Activated naive CD8-positive, alpha-beta T cell (primary cell): Measurements from ENCODE around the gene MOCOS.

Experiments used
- H3K27ac Mint-ChIP-seq: one replicate; pipeline ENCODE4 v1.8.0; 2021; ENCODE audit warnings: mixed read lengths
- H3K27me3 Mint-ChIP-seq: one replicate; pipeline ENCODE4 v1.8.0; 2021; ENCODE audit warnings: mixed read lengths
- H3K36me3 Mint-ChIP-seq: one replicate; pipeline ENCODE4 v1.8.0; 2021; ENCODE audit warnings: mixed read lengths
- H3K4me1 Mint-ChIP-seq: one replicate; pipeline ENCODE4 v1.8.0; 2021; ENCODE audit warnings: low read depth, mixed read lengths
- H3K4me3 Mint-ChIP-seq: one replicate; pipeline ENCODE4 v1.8.0; 2021; ENCODE audit warnings: mild to moderate bottlenecking, mixed read lengths
- H3K9me3 Mint-ChIP-seq: one replicate; pipeline ENCODE4 v1.8.0; 2021; ENCODE audit warnings: low read depth, mixed read lengths

The MOCOS gene

DNA sequence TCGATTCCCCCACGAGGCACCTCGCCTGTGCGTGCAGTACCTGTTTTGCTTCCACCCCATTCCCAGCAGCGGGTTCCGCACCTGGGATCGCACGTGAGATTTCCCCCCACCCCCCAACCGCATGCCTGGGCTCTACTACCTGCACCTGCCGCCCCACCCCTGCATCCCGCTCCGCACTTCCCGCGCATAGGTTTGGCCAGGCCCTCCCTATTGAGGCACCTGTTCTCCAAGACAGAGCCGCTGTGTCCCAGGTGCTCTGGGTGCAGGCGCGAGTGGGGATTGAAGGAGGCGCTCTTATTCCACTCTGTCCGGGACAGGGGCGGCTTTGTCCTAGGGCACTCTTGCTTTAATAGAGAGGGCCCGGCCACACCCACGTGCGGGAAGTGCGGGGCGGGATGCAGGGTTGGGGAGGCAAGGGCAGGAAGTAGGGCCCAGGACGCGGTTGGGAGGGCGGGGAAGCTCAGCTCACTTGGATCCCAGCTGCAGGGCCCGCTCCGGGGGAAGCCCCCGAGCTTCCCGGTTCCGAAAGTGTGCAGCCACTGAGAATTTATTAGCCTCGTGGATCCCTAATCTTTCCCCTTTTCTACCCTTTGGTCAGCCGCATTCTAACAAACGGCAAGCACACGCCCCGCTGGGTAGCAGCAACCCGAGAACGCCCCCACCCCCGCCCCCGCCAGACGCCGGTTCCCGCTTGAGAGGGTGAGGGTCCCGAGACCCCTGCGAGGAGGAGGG, 670 bp upstream of the MOCOS start:
- H3K27ac Mint-ChIP-seq, result no peak overlapping the region
- H3K36me3 Mint-ChIP-seq, result no peaks in the 10 kb centered on the region

DNA sequence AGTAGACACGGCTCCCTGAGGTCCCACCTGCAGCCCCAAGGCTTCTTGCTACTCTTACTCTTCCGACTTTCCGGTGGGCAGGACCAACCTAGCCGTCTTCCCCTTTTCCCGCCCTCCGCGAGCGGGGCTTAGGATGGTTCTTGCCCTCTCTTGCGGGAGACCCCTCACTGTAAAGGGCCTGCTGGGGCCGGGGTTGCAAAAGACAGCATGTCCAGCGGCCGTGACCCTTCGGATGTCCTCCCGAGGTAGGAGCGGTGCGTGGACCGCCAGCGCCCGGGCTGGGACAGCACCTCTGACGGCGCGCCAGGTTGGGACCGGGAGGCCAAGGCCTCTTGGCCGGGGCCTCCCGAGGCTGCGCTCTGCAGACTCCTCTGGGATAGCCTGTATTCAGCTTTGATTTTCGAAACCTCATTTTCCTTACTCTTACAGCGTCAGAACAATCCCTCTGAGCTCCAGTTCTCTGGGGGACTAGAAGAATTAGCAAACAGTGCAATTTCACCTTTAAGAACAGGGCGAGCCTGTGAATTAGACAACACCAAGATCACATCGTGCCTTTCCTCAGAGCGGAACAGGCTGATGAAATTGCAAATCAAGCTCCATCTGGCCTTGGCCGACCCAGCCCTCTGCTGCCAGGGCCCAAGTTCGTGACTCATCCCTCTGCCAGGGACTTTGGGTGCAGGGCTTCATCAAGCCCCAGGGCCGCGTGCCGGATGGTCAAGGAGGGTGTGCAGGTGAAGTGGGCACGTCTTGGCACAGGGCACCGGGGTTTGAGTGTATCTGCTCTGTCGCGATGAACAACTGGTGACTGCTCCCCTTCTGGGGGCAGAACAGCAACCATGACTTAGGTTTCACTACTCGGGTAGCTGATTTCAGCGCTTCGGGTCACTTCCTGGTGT, 777 bp downstream of the MOCOS start:
- H3K36me3 Mint-ChIP-seq, result no peaks in the 10 kb centered on the region
- H3K4me1 Mint-ChIP-seq, result peaks cover 15% of the 10 kb centered on the region
- H3K27me3 Mint-ChIP-seq, result peaks cover 23% of the 10 kb centered on the region
- H3K4me3 Mint-ChIP-seq, result peak overlapping the region; percentile 85
- no peaks in the 10 kb centered on the region for H3K9me3 Mint-ChIP-seq
- H3K27ac Mint-ChIP-seq, result no peak overlapping the region

More for the DNA sequence above, 670 bp upstream of the MOCOS start:
- H3K9me3 Mint-ChIP-seq, result no peaks in the 10 kb centered on the region
- peaks cover 20% of the 10 kb centered on the region for H3K27me3 Mint-ChIP-seq
- peak overlapping the region; percentile 85 for H3K4me3 Mint-ChIP-seq
- H3K4me1 Mint-ChIP-seq, result peaks cover 15% of the 10 kb centered on the region

- Mint-ChIP-seq H3K36me3 (no peaks in the 10 kb centered on the region), H3K4me3 (peak overlapping the region; percentile 85), H3K27ac (no peak overlapping the region), H3K4me1 (peaks cover 15% of the 10 kb centered on the region), H3K27me3 (peaks cover 23% of the 10 kb centered on the region), H3K9me3 (no peaks in the 10 kb centered on the region)
Observed at GRCh38 chr18:36188916-36189315, 1.6 kb downstream of the MOCOS start.

DNA sequence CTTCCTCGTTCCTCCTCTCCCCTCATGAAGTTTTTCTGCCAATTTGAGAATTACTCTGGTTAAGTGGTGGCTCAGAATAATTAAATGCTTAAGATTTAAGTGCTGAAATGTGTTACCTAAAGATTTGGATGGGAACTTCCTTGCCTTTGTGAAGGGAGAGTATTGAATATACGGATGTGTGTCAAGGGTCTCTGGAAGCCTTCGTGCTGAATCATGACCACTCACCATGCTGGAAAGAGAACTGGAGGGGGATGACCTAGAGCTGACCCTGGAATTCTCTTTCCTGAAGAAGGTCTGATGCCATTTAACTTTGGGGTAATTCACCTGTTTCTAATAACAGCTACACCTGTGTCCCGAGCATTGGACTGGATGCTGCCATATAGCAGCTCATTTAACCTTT, 2.2 kb downstream of the MOCOS start:
- peaks cover 15% of the 10 kb centered on the region for H3K4me1 Mint-ChIP-seq
- H3K9me3 Mint-ChIP-seq, result no peaks in the 10 kb centered on the region
- H3K36me3 Mint-ChIP-seq, result no peaks in the 10 kb centered on the region
- H3K4me3 Mint-ChIP-seq, result no peak overlapping the region
- H3K27me3 Mint-ChIP-seq, result peaks cover 23% of the 10 kb centered on the region
- no peak overlapping the region for H3K27ac Mint-ChIP-seq

- peaks cover 12% of the 10 kb centered on the region for H3K4me1 Mint-ChIP-seq
- H3K27me3 Mint-ChIP-seq, result peaks cover 23% of the 10 kb centered on the region
- H3K4me3 Mint-ChIP-seq, result no peak overlapping the region
- no peak overlapping the region for H3K27ac Mint-ChIP-seq
- no peaks in the 10 kb centered on the region for H3K36me3 Mint-ChIP-seq
- no peaks in the 10 kb centered on the region for H3K9me3 Mint-ChIP-seq
Observed at GRCh38 chr18:36191286-36191685, 4.0 kb downstream of the MOCOS start.

DNA sequence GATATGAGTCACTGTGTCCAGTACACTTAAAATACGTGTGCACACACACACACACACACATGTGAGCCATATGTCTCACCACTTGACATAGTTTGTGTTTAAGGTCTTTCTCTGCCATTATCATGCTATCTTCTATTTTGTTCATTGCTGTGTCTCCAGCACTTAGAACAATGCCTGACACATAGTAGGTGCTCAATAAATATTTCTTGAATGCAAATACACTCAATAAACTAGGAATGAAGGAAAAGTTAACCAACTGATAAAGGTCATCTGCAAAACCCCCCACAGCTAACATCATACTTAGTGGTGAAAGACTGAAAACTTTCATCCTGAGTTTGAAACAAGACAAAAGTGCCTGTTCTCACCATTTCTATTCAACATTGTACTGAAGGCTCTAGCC, 4.4 kb downstream of the MOCOS start:
- Mint-ChIP-seq H3K4me3 (no peak overlapping the region), H3K36me3 (no peaks in the 10 kb centered on the region), H3K27ac (no peak overlapping the region), H3K27me3 (peaks cover 23% of the 10 kb centered on the region), H3K9me3 (no peaks in the 10 kb centered on the region), H3K4me1 (peaks cover 12% of the 10 kb centered on the region)

GRCh38 chr18:36194600-36195315, 7.5 kb downstream of the MOCOS start:
- no peaks in the 10 kb centered on the region for H3K9me3 Mint-ChIP-seq
- no peak overlapping the region for H3K27ac Mint-ChIP-seq
- H3K4me3 Mint-ChIP-seq, result no peak overlapping the region
- H3K36me3 Mint-ChIP-seq, result no peaks in the 10 kb centered on the region
- peaks cover 8% of the 10 kb centered on the region for H3K27me3 Mint-ChIP-seq
- H3K4me1 Mint-ChIP-seq, result no peaks in the 10 kb centered on the region

- Mint-ChIP-seq H3K27ac (no peak overlapping the region), H3K27me3 (peaks cover 5% of the 10 kb centered on the region), H3K4me1 (no peaks in the 10 kb centered on the region), H3K36me3 (no peaks in the 10 kb centered on the region), H3K4me3 (no peak overlapping the region), H3K9me3 (no peaks in the 10 kb centered on the region)
Observed at GRCh38 chr18:36195427-36196122, 8.3 kb downstream of the MOCOS start.

DNA sequence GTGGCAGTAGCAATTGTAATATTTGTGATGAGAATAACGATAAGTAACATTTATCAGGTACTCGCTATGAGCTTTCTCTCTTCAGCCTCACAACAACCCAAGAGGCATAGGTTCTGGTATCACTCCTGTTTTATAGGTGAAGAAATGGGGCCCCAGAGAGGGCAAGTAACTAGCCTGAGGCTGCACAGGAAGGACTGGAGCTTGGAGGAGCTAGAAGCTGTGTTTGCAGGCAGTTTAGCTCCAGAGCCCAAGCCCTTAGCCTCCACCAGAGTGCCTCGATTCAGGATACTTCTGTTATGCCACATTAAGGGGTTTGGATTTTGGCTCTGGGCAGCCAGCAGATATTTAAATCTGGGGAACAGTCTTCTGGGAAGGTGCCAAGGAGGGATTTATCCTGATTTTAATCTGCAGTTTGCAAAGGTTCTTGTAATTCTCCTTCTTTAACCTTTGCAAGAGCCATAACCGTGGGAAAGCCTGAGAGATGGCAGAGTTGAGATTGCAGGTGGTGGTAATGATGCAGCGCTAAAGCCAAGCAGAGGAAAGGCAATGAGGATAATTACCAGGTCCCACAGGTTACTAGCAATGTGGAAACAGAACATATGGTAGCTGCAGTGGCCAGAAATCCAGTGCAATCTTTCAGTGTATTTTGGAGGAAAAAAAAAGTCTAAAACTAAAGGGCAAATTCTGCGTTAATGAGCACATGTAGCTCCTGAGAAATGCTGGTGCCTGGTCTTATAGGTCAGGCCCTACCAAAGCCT, 9.1 kb downstream of the MOCOS start:
- Mint-ChIP-seq H3K27me3 (peaks cover 2% of the 10 kb centered on the region), H3K4me1 (no peaks in the 10 kb centered on the region), H3K27ac (no peak overlapping the region), H3K4me3 (no peak overlapping the region), H3K9me3 (no peaks in the 10 kb centered on the region), H3K36me3 (no peaks in the 10 kb centered on the region)

DNA sequence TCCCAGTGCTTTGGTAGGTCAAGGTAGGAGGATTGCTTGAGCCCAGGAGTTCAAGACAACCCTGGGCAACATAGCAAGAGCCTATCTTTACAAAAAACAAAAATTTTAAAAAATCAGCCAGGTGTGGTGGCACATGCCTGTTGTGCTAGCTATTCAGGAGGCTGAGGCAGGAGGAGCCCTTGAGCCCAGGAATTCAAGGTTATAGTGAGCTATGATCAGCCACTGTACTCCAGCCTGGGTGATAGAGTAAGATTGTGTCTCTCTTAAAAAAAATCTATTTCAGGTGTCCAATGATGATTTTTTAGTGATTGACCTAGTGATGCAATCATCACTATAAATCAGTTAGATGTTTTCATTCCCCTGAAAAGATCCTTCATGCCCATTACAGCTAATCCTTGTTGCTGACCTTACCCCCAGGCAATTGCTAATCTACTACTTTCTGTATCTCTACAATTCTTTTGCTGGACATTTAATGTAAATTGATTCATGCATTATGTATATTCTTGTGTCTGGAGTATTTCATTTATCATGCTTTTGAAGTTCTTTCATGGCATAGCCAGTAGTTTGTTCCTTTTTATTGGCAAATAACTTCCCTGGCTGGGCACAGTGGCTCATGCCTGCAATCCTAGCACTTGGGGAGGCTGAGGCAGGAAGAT, 10.3 kb downstream of the MOCOS start:
- no peak overlapping the region for H3K4me3 Mint-ChIP-seq
- no peaks in the 10 kb centered on the region for H3K4me1 Mint-ChIP-seq
- no peak overlapping the region for H3K27ac Mint-ChIP-seq
- no peaks in the 10 kb centered on the region for H3K9me3 Mint-ChIP-seq
- H3K27me3 Mint-ChIP-seq, result peaks cover 3% of the 10 kb centered on the region
- no peaks in the 10 kb centered on the region for H3K36me3 Mint-ChIP-seq

- Mint-ChIP-seq H3K4me3 (no peak overlapping the region), H3K27ac (no peak overlapping the region), H3K9me3 (no peaks in the 10 kb centered on the region), H3K27me3 (peaks cover 3% of the 10 kb centered on the region), H3K4me1 (no peaks in the 10 kb centered on the region), H3K36me3 (no peaks in the 10 kb centered on the region)
Observed at GRCh38 chr18:36199691-36200295, 12.5 kb downstream of the MOCOS start.

- no peak overlapping the region for H3K4me3 Mint-ChIP-seq
- no peak overlapping the region for H3K27ac Mint-ChIP-seq
- H3K27me3 Mint-ChIP-seq, result peaks cover 3% of the 10 kb centered on the region
Observed at GRCh38 chr18:36200354-36200771, 13.1 kb downstream of the MOCOS start.

DNA sequence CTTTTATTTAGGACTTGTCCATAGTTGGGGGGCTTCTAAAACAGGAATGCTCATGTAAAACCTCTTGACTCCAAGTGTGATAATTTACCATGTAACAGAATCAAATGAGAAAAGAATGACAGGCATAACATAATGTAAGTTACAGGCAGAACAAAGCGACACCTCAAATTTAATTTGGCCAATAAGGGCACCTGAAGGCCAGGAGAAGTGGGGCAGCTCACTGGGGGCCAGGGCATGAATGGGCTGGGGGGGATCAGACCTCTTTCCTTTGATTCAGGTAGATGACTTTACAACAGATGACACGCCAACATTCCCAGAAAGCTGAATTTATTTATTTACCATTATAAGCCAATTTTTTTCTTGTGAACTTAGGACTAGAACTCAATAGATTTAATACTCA, 14.5 kb downstream of the MOCOS start:
- no peak overlapping the region for H3K4me3 Mint-ChIP-seq

More at GRCh38 chr18:36200354-36200771, 13.1 kb downstream of the MOCOS start:
- no peaks in the 10 kb centered on the region for H3K4me1 Mint-ChIP-seq
- no peaks in the 10 kb centered on the region for H3K36me3 Mint-ChIP-seq
- no peaks in the 10 kb centered on the region for H3K9me3 Mint-ChIP-seq

More for the DNA sequence above, 14.5 kb downstream of the MOCOS start:
- H3K27ac Mint-ChIP-seq, result no peak overlapping the region
- no peaks in the 10 kb centered on the region for H3K36me3 Mint-ChIP-seq
- H3K4me1 Mint-ChIP-seq, result no peaks in the 10 kb centered on the region
- no peaks in the 10 kb centered on the region for H3K9me3 Mint-ChIP-seq
- H3K27me3 Mint-ChIP-seq, result peaks cover 3% of the 10 kb centered on the region
